HG03558 (cell line): ENCODE data around the gene MEF2C.
"Not testable (repeated sequence)": the region's sequence is repeated elsewhere in the genome, so short reads cannot be mapped to it uniquely, and the experiment has no call there.

ENCODE experiments used
- ATAC-seq: cut with Tn5 transposase; IDR thresholded peaks from one replicate; pipeline ENCODE4 v1.9.1; 2021; ENCODE audit warnings: moderate number of reproducible peaks; ENCODE audit not compliant: unreplicated experiment; ENCODE audit errors: extremely low read depth

The MEF2C gene

GRCh38 chr5:88868468-88869068 is 14.4 kb downstream of the MEF2C start:
- ATAC-seq, result no peak

- no peak for ATAC-seq
Observed at GRCh38 chr5:88867638-88868037, 15.3 kb downstream of the MEF2C start.

GRCh38 chr5:88863523-88863922 is 19.5 kb downstream of the MEF2C start:
- ATAC-seq, result no peak

GRCh38 chr5:88862547-88863175 is 20.3 kb downstream of the MEF2C start:
- no peak for ATAC-seq

GRCh38 chr5:88861231-88861630 is 21.8 kb downstream of the MEF2C start:
- ATAC-seq, result no peak

GRCh38 chr5:88860501-88860900 is 22.5 kb downstream of the MEF2C start:
- ATAC-seq, result no peak

GRCh38 chr5:88858392-88858791 is 24.6 kb downstream of the MEF2C start:
- no peak for ATAC-seq

GRCh38 chr5:88856381-88856780 is 26.6 kb downstream of the MEF2C start:
- not testable (repeated sequence) for ATAC-seq

GRCh38 chr5:88854769-88855168 is 28.2 kb downstream of the MEF2C start:
- ATAC-seq, result no peak

- no peak for ATAC-seq
Observed at GRCh38 chr5:88847420-88847819, 35.6 kb downstream of the MEF2C start.

- ATAC-seq, result no peak
Observed at GRCh38 chr5:88846434-88846833, 36.5 kb downstream of the MEF2C start.

GRCh38 chr5:88845081-88845697 is 37.8 kb downstream of the MEF2C start:
- ATAC-seq, result peak; percentile 89

- no peak for ATAC-seq
Observed at GRCh38 chr5:88842784-88843183, 40.2 kb downstream of the MEF2C start.

- ATAC-seq, result no peak
Observed at GRCh38 chr5:88841212-88841611, 41.8 kb downstream of the MEF2C start.

- ATAC-seq, result no peak
Observed at GRCh38 chr5:88840495-88840894, 42.5 kb downstream of the MEF2C start.

- ATAC-seq, result no peak
Observed at GRCh38 chr5:88839238-88839637, 43.7 kb downstream of the MEF2C start.

- ATAC-seq, result no peak
Observed at GRCh38 chr5:88838500-88838899, 44.5 kb downstream of the MEF2C start.

GRCh38 chr5:88837817-88838216 is 45.2 kb downstream of the MEF2C start:
- ATAC-seq, result no peak

- ATAC-seq, result no peak
Observed at GRCh38 chr5:88837222-88837621, 45.8 kb downstream of the MEF2C start.

GRCh38 chr5:88836195-88836838 is 46.7 kb downstream of the MEF2C start:
- no peak for ATAC-seq

GRCh38 chr5:88834499-88834898 is 48.5 kb downstream of the MEF2C start:
- no peak for ATAC-seq
